SK-N-DZ (cell line): ENCODE data around the gene FREM1.

Experiments used
- DNase-seq: peaks from one replicate; pipeline ENCODE4 v3.0.0-alpha.2; 2015; ENCODE audit warnings: low spot score

Gene FREM1

GRCh38 chr9:14814249-14814628 is 96.0 kb downstream of the FREM1 start:
- no peak for DNase-seq

DNA sequence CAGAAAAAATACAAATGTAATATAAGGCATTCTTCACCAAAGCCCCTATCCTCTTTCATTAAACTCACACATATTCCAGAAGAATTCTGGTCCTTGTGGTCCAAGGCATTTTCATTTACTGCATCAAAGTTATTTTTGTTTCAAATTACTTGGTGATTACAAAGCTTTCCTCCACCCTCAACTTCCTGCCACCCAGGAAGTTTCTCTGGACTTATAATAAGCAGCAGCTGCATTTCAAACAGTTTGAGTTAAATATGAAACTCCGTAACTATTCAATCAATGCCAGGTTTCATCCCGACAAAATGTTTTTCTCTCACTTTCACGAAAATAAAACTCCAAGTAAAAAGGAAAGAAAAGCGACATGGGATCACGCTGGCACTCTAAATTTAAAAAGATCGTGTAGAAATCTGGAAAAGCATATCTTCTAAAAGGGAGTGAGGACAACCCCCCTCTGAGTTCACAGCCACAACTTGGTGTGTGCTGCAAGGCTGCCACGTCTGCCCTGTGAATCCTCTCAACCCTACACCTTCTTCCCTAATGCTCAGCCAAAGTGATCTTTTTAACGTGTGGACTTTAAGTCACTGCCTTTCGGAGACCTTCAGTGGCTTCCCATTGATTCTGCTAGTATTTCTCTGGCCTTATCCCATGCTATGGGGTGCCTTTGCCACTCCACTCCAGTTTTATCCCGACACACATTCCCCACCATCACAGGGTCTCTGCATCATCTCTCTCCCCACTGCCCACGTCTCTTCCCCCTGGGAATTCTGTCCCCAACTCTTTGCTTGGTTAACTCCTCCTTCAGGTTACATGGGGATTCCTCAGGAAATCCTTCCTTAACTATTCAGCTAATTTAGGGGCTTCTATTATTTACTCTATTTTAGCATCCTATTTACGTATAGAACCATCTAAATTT is 96.6 kb downstream of the FREM1 start:
- no peak for DNase-seq

DNA sequence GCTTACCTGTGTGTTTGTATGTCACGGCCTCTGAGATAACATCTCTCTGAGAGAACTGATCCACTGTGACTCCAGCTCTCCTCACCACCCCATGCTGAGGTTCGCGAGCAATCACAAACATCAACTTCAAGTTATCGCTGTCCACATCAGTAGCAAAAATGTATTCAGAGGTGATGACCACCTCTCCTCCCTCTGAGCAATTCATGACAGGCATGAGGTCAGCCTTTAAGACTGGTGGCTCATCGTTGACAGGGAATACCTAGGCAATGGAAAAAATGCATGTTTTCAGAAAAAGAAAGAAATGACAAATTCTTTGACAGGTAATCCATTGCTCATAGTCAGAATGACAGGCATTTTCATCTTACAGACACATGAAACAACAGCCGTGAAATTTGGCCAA is 97.4 kb downstream of the FREM1 start:
- DNase-seq: no peak

DNA sequence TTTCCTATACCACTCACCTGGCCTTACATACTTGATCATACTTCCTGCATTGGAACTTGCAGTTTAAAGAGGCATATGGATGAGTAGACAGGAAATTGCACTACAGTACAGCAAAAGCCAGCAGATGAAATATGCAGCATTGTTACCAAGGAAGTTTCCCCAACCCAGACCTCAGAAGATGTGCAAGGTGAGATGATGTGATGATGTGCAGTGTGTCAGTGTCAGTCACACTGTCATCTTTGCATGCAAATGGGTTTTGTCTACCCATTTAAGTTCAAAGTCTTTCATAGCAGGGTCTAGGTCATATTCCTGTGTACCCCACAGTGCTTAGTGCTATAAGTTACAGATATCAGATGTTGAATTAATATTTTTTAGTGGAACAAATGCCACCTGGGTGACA is 98.4 kb downstream of the FREM1 start:
- DNase-seq: no peak

DNA sequence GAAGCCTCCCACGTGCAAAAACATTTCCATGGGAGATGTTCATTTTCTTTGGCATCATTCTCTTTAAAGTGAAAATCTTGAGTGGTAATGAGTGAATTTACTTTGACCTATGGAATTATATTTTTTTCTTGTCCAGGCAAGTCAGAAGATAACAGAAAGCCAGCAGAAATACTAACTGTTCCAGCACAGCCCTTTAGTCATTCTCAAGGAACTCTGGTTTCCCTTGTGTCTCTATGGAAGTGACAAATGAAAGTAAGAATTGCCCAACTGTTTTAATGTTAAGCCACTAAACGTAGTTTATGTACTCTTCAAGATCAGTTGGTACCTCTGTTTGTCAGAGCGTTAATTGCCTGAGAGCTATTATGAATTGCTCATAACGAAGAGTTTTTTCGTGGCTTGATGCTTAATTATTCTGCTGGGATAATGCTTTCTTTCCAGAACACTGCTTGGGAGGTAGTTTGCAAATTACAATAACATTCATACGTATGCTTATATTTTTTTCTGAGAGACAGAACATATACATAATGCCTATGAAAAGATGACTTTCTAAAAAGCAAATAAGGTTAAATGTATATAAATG is 103.2 kb downstream of the FREM1 start:
- DNase-seq: no peak

DNA sequence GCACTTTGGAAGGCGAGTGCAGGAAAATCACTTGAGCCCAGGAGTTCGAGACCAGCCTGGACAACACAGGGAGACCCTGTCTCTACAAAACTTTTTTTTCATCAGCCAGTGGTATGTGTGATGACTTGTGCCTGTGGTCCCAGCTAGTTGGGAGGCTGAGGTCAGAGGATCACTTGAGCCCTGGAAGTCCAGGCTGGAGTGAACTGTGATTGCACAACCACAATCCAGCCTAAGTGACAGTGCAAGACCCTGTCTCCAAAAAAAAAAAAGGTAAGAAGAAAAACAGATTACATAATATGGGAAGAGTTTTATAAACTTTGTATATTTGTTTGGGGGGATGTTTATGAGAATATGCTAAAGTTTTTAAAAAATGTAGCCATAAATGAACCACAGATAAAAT is 111.2 kb downstream of the FREM1 start:
- DNase-seq: no peak

DNA sequence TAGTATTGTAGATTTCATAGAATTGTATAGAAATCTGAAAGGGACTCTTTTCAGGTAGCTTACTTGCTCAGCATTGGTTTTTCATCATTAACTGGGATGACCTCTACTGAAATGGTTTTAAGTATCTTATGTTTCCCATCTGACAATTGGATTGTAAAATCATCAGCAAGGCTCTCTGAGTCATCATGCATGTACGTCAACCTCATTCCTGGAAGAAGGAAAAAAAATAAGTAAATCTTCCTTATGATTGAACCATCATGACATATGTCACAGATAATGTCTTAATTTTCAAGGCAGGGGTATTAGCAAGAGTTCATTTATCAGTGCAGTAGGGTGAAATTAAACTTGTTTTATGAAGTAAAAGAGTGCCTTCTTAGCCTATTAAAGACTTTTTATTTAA is 112.8 kb downstream of the FREM1 start:
- DNase-seq: no peak

- DNase-seq: no peak
Observed at GRCh38 chr9:14793389-14793788, 116.8 kb downstream of the FREM1 start.

DNA sequence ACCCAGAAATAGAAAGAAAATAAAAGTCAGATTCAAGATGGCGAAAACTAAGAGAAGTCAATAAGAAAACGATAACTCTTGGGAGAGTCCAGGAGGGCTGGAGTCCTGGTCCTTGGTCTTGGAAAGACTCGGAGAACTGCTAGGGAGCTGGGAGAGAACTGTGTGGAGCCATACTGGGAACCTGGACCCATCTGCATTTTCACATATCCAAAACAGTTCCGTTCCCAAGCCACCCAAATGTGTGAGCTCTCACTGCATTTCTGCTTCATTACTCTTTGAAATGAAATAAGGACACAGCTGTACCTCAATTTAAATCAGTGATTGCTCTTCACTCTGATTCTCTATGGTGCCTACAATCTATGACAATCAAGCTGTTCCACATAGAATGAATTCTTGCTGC is 119.6 kb downstream of the FREM1 start:
- no peak for DNase-seq

DNA sequence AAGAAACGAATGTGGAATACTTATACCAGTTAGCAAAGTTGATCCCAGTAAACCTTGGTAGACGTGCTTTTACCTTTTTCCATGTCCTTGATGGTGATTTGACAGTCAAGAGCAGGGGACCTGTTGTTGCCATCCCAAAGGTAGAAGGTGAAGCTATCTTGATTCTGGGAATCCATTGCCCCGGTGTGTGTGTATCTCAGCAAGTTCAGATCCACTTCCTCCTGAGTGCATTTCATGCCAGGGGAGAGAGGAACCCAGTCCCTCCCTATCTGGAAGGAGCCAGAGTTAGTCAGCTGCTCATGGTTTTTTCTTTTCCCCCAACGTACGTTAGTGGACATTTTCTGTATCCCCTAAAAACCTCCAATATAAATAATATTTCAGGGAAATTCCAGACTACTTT is 121.4 kb downstream of the FREM1 start:
- no peak for DNase-seq

GRCh38 chr9:14783358-14783757 is 126.9 kb downstream of the FREM1 start:
- no peak for DNase-seq

- no peak for DNase-seq
Observed at GRCh38 chr9:14782286-14783051, 127.8 kb downstream of the FREM1 start.

DNA sequence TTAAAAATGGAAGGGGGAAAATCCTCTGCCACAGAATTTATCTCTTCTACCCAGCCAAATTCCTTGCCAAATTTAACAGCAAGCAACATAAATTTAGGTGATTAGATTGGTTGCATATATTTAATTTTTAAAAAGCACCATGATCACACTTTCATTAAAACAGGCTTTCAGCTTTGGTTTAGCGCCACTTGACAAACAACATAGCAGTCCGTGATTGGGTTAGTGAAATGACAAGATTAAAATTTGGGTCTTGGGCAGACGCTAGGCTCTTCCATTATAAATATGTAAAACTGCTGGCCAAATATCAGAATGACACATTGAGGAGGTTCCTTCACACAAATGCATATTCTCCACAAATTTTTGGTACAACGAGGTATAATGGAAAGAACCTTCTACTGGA is 129.5 kb downstream of the FREM1 start:
- DNase-seq: no peak

- DNase-seq: no peak
Observed at GRCh38 chr9:14780251-14780650, 130.0 kb downstream of the FREM1 start.

DNA sequence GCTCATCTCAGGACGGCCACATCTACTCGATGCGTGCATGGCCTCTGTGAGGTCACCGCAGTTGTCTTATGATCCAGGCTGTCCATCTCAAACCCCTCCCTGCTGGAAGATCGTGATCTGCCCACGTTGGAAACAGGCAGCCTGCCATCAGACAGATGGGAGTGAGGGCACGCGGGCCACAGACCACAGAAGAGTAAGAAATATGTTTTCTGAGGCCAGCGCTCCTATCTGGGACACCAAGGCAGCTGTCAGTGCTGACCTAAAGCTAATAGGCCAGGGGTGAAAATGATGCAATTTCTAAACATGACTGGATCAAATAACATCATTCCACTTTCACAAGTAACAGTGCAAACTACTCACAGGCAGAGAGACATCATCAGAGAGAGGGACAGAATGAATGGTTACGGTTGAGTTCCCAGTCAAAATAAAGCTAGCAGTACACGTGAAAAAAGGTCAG is 130.6 kb downstream of the FREM1 start:
- DNase-seq: no peak

- DNase-seq: no peak
Observed at GRCh38 chr9:14778565-14778964, 131.7 kb downstream of the FREM1 start.

- no peak for DNase-seq
Observed at GRCh38 chr9:14775917-14776316, 134.3 kb downstream of the FREM1 start.

GRCh38 chr9:14770592-14770991 is 139.6 kb downstream of the FREM1 start:
- DNase-seq: peak; percentile 43

DNA sequence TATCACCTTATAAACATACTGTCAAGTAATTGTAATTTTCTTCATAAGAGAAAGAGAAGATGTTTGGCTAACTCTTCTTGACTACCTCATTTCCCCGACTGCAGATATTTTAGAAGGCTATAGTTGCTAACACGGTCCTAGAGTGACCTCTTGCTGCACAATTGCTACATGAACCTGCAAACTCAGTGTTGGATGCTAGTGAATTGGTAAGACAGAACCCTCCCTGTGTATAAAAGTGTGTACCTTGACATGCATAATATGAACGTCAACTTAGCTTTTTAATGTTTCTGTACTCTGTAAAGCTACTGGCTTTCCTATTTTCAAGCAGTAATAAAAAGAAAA is 141.0 kb downstream of the FREM1 start:
- DNase-seq: peak; percentile 50

DNA sequence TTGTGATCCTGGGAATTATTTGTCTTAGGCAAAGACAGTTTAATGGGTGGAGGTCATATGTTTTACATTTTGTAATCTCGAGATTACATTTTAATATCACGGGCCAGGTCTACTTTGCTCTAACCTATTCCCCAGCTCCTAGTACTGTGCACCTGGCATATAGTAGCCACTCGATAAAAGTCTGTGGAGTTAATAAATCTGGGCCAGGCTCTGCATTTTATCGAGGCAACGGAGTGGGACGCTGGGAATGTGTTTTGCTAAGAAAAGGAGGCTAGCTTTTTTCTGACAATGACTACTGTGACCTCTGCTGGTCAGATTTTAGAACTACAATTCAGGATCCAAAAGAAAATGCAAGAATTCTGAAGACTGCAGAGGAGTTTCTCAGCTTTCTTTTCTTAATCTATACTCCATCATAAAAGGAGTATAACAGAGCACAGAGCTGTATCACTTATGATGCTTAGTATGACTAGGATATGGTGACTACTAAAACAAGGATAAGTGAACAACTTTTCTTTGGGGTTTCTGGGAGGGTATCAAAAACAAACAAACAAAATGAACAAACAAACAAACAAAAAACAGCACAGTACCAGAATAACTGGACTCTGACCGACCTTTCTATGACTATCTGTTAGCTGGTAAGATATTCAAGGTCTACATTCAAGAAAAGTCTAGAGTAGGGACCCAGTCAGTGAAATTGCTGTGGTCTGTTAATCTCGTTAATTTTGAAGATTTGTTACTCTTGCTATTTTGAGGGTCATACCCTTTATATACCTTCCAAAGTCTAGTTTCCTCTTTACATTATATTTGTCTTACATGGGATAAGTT is 141.6 kb downstream of the FREM1 start:
- peak; percentile 53 for DNase-seq

DNA sequence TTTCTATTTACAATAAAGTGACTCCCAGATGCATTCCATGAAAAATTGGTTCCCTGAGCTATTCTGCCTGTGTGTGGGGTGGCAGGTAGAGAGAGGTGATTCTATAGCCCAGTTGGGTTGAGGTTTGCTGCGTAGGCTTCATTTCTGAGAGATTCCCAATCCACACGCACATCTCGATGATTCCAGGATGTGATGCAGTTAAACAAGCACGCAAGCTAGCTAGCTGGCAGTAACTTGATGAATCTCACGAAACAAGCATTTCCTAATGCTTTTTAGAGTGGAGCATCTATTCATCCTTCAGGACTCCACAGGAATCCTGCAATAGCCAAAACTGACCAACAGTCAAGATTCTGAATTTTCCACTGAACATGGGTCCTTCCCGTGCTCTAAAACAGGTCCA is 143.9 kb downstream of the FREM1 start:
- DNase-seq: no peak

GRCh38 chr9:14761584-14761983 is 148.6 kb downstream of the FREM1 start:
- DNase-seq: no peak
